Stimulated activated CD8-positive, alpha-beta memory T cell treated with anti-CD3 and anti-CD28 coated beads, Interleukin-2, amount 100 ng/mL, for 1 hour (primary cell): ENCODE data around the gene LMOD2.

Source experiments
- DNase-seq, 2 donors: peaks; one replicate each; pipeline ENCODE4 v3.0.0-alpha.2; 2020; ENCODE audit warnings: low read depth in 2 of 2

The LMOD2 gene

DNA sequence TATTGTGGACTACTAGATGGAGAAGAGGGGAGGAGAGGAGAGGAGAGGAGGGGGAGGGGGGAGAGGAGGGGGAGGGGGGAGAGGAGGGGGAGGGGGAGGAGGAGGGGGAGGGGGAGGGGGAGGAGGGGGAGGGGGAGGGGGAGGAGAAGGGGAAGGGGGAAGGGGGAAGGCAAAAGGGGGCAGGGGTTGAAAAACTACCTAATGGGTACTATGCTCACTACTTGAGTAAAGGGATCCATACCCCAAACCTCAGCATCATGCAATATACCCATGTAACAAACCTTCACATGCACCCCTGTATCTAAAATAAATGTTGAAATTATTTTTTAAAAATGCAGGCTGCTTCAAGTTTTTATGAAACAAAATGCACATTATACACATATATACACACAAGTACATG is 15.1 kb upstream of the LMOD2 start:
- DNase-seq = no peak

- DNase-seq = no peak
Measured at GRCh38 chr7:123641901-123642300, 13.8 kb upstream of the LMOD2 start.

DNA sequence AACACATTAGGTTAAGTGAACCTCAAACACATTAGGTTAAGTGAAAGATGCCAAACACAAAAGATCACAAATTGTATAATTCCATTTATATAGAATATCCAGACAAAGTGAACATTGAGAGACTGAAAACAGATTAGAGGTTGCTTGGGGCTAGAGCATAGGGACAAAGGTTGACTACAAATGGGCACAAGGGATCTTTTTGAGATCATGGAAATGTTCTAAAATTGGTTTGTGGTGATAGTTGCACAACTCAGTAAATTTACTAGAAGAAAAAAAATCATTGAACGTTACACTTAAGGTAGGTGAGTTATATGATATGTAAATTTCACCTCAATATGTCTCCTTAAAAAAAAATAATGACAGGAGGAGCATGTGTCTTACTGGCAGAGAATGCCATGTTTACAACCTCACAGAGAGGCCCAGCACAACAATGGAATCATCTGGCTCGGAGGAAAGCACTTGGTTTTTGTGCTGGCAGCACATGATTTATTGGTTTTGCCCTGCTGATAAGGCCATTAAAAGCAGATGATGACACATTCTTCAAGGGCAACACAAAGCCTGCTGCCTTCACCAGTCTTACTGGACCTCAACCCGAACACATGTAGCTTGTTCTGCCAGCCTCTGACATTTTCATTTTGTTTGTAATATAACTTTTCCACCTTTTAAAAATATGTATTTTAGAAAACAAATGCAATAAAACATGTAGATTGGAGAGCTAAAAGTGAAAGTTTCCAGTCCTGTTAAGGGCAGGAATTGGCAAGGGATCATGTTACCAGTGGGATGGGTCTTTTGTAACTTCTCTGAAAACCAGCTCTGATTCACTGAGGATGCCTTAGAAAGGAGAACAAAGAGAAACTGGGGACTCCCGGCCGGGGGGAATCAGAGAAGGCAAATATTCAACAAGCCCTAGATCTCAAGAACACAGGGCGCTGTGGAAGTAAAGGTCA is 11.9 kb upstream of the LMOD2 start:
- no peak for DNase-seq

DNA sequence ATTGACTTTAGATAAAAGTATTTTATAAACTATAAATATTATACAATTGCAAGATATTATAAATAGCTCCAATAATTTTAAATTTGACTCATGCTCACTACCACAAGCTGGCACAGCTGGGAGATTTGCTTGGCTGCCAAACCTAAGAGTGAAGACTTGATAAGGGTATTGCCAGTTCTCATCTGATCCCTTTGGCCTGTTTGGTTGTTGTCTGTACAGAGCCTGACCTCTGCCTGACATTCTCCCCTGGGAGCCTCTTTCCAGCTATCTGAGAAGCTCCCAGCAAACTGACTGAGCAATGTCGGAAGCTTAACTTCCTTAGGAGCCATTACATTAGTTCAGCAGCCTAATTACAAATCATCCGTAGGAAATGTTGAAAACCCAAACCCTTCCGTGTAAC is 10.2 kb upstream of the LMOD2 start:
- DNase-seq = no peak

DNA sequence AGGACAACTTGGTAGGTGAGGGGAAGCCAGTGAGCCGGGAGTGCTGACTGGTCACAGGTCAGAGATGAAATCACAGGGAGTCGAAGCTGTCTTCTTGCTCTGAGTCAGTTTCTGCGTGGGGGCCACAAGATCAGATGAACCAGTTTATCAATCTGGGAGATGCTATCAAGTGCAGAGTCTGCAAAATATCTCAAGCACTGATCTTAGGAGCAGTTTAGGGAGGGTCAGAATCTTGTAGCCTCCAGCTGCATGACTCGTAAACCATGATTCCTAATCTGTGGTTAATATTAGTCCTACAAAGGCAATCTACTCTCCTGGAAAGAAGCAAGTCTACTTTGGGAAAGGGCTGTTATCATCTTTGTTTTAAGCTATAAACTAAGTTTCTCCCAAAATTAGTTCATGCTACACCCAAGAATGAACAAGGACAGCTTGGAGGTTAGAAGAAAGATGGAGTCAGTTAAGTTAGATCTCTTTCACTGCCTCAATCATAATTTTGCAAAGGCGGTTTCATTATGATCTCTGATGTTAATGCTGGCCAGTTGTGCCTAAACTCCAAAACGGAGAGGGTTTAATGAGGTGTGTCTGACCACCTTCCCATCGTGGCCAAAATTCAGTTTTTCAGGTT is 8.4 kb upstream of the LMOD2 start:
- DNase-seq = no peak

DNA sequence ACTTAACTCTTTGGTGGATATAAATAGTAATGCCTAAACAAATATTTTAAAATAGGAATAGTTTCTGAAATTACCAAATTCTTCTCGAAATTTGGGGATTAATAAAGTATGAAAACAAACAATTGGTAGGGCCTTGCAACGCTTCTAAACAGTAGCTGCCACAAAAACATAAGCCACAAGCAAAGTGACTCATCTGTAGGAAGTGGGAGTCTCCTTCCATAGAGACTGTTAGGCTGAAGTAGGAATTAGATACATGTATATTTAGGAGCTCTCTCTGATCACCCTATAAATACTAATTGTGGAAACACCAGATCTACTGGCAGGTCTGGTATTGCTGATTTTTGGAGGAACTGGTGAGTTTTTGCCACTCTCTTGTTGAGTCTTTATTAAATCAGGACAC is 5.7 kb upstream of the LMOD2 start:
- DNase-seq = no peak

DNA sequence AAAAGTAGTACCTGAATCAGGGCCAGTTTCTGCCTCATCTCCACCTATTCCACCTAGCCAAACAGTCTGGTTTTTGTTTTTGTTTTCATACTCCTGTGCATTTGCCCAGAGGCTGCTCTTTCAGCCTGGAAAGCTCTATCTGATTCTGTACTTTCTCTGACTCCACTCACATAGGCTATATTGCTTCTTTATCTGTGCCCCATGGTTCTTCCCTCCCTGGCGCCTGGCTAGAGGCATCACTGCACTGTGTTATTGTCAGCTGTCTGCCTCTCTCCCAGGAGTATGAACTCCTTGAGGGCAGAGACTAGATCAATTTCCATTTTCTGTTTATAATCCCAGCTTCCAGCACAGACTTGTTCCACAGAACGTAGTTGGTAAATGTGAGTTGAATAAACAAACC is 5.1 kb upstream of the LMOD2 start:
- no peak for DNase-seq

GRCh38 chr7:123652406-123652805 is 3.3 kb upstream of the LMOD2 start:
- DNase-seq = no peak

DNA sequence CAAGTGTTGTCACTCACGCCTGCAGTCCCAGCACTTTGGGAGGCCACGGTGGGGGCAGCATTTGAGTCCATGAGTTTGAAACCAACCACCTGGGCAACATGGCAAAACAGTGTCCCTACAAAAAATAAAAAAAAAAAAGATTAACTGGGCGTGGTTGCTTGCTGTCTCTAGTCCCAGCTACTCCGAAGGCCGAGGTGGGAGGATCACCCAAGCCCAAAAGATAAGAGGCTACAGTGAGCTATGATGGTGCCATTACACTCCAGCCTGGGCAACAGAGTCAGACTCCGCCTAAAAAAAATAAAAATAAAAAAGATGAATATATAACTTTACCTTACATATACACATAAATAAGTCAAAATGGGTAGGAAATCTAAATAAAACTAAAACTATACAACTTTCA is 2.5 kb upstream of the LMOD2 start:
- no peak for DNase-seq

GRCh38 chr7:123656544-123657303 is 1.1 kb downstream of the LMOD2 start:
- DNase-seq = no peak

DNA sequence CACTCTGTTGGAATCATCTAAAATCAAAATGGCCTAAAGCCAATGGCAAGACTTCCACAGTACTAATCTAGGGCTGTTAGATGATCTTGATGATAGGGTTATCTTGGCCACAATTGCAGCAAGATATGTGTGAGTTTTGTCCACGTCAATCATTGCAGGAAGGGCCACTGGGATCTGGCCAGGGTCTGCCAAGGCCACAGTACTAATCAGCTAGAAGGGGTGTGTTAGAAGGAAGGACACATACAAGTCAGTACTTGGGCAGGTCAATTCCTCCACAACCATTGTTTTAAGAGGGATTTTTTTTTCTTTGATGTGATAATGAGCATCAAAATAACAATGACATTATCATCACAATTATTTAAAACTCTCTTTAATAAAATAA is 1.6 kb downstream of the LMOD2 start:
- DNase-seq = no peak

- no peak for DNase-seq
Measured at GRCh38 chr7:123658023-123658422, 2.4 kb downstream of the LMOD2 start.

DNA sequence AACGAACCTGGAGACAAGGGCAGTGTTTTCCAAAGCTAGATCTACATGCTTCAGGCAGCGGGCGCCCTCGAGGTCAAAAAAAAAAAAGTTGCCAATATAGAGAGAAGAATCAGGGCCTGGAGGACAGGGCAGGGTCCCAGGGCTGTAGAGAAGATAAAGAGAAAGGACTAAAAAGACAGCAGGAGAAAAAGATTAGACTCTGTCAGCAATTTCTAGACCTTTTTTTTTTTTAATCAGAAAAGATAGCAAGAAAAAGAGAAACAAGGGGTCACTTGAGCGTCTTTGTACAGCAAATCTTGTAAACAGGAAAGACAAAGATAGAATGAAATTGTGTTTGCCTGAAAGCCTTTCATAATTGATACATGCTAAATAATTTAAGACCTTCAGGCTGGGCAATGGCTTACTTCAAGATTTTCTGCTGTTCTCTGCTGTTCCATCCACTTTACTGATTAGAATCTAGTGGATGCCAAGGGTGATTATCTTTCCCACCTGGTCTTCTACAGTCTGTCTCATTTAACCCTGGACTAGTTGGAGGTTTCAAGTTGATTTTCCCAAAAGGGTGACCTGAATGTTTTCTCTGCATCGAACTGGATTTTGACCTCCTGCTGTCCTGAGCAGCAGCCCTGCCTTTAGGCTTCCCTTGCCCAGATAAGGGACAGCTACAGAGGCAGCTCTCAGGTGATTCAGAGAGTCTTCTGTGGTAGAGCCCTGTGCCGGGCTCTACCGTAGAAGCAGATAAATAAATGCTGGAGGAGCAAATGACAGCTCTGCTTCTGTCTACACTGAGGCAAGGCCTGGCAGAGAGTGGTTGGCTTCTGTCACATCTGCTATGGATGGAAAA is 5.1 kb downstream of the LMOD2 start:
- no peak for DNase-seq

GRCh38 chr7:123661765-123662164 is 6.1 kb downstream of the LMOD2 start:
- DNase-seq = no peak

DNA sequence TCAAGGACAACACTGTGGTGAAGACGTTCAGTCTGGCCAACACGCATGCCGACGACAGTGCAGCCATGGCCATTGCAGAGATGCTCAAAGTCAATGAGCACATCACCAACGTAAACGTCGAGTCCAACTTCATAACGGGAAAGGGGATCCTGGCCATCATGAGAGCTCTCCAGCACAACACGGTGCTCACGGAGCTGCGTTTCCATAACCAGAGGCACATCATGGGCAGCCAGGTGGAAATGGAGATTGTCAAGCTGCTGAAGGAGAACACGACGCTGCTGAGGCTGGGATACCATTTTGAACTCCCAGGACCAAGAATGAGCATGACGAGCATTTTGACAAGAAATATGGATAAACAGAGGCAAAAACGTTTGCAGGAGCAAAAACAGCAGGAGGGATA is 6.6 kb downstream of the LMOD2 start:
- DNase-seq = no peak

DNA sequence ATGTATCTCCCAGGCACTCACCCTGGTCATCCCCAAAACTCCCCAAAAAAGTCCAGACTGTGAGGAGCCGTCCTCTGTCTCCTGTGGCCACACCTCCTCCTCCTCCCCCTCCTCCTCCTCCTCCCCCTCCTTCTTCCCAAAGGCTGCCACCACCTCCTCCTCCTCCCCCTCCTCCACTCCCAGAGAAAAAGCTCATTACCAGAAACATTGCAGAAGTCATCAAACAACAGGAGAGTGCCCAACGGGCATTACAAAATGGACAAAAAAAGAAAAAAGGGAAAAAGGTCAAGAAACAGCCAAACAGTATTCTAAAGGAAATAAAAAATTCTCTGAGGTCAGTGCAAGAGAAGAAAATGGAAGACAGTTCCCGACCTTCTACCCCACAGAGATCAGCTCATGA is 7.1 kb downstream of the LMOD2 start:
- DNase-seq = no peak

DNA sequence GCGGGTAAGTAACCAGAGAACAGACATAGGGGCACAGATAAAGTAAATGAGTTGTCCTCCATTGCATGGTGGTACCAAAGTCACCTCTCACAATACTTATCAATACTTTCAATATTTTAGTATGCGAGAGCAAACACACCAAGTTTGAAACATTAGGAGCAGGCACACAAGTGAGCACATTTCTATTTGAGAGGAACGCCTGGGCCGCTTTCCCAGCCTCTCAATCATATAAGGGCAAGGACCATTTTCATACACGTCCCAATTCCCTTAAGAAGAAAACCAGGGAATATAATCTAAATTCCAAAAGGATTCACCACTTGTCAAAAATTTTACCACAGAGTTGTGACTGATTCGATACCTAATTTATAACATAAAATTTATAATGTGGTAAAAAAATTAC is 7.5 kb downstream of the LMOD2 start:
- DNase-seq = no peak

GRCh38 chr7:123665157-123665556 is 9.5 kb downstream of the LMOD2 start:
- no peak for DNase-seq

DNA sequence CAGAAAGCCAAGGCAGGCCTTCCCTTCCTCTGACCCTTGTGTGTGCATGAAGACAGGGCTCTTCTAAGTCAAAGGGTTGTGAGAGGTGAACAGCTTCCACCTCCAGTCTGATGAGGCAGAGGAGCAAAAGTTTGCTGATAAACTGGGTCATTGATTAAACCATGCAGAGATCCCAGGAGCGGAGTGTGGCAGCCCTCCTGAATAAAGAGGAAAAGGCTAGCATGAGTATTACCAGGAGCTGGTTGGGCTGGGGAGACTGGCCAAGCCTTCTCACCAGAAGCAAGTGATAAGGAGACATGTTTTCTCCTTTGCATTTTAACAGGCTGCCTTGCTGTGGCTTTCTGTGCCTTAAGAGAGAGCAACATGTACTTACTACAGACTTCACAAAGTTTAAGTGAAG is 10.2 kb downstream of the LMOD2 start:
- DNase-seq = no peak

DNA sequence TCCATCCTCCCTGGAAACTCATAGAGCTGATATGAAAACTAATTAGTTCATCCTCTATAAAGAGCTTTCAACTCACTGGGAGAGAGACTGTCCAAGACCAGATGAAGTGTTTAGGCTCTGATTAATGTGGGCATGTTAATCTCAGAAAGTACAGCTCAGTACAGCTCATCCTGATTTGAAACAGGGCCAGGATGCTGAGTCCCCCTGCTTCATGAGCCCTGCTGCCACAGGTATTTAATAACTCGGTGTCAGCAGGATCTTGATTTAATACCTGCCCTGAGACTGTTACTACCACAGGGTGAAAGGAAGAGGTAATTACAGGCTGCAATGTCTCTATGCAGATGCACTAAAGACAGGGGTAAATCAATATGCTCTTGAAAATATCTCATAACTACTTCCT is 10.8 kb downstream of the LMOD2 start:
- DNase-seq = no peak

- no peak for DNase-seq
Measured at GRCh38 chr7:123669485-123669884, 13.8 kb downstream of the LMOD2 start.
